CD14-positive monocyte (primary cell): ENCODE data around the gene DISP2. TPM values are rescaled to one million over a fixed set of nuclear protein-coding genes. Genes with fewer than 3 reads are reported as not detected.

Source experiments
- DNase-seq, 3 donors: peaks; one replicate each; pipeline ENCODE4 v3.0.0-alpha.2; 2011 to 2022
- H2AFZ ChIP-seq: 2 replicates; pipeline ENCODE4 v1.6.0; 2012; ENCODE audit warnings: mild to moderate bottlenecking, low read depth, low read length, inconsistent platforms; ENCODE audit not compliant: insufficient read depth, poor library complexity, severe bottlenecking
- H3K27ac ChIP-seq, 2 donors: 1 replicate in 1 of 2; 2 replicates in 1 of 2; pipeline ENCODE4 v1.5.1; 2012 to 2013; ENCODE audit warnings: low read length in 2 of 2, control low read depth in 1 of 2, inconsistent platforms in 1 of 2, low read depth in 1 of 2, mild to moderate bottlenecking in 1 of 2
- H3K27me3 ChIP-seq, 2 donors: one replicate each; pipeline versions ENCODE4 v1.6.0 to v1.6.1; 2011 to 2013; ENCODE audit warnings: low read length in 2 of 2; ENCODE audit not compliant: control insufficient read depth in 2 of 2, insufficient read depth in 2 of 2
- H3K36me3 ChIP-seq, 2 donors: replicated peaks in 1 of 2; 1 replicate in 1 of 2; 2 replicates in 1 of 2; pipeline versions ENCODE4 v1.5.1 to v1.6.1; 2012 to 2013; ENCODE audit warnings: low read length in 2 of 2, control low read depth in 1 of 2, inconsistent platforms in 1 of 2, mild to moderate bottlenecking in 1 of 2; ENCODE audit not compliant: insufficient read depth in 2 of 2, control insufficient read depth in 1 of 2
- H3K4me1 ChIP-seq, 2 donors: 1 replicate in 1 of 2; 2 replicates in 1 of 2; pipeline versions ENCODE4 v1.5.1 to v1.6.1; 2012 to 2013; ENCODE audit warnings: low read length in 2 of 2, control low read depth in 1 of 2, inconsistent platforms in 1 of 2, mild to moderate bottlenecking in 1 of 2, moderate library complexity in 1 of 2; ENCODE audit not compliant: insufficient read depth in 2 of 2, control insufficient read depth in 1 of 2
- H3K4me2 ChIP-seq: replicated peaks from 2 replicates; pipeline ENCODE3; 2012; ENCODE audit warnings: low read length, moderate library complexity, mild to moderate bottlenecking; ENCODE audit not compliant: poor library complexity, severe bottlenecking; ENCODE audit errors: extremely low read depth
- H3K4me3 ChIP-seq, 3 experiments: fragments of 200-600 bp in 1 of 3; sonication (generic) in 1 of 3; replicated peaks in 1 of 3; 1 replicate in 2 of 3; 2 replicates in 1 of 3; pipeline ENCODE4 v1.5.1; 2011 to 2013; ENCODE audit warnings: low read length in 3 of 3, mild to moderate bottlenecking in 3 of 3, control low read depth in 2 of 3, low read depth in 2 of 3, inconsistent platforms in 1 of 3, moderate library complexity in 1 of 3
- H3K79me2 ChIP-seq: 2 replicates; pipeline ENCODE4 v1.6.0; 2012; ENCODE audit warnings: mild to moderate bottlenecking, control low read depth, inconsistent platforms, low read length, moderate library complexity; ENCODE audit not compliant: insufficient read depth
- H3K9ac ChIP-seq: 2 replicates; pipeline ENCODE4 v1.6.0; 2017; ENCODE audit warnings: low read length, mild to moderate bottlenecking; ENCODE audit not compliant: insufficient read depth, poor library complexity, severe bottlenecking
- H3K9me3 ChIP-seq, 2 donors: replicated peaks in 1 of 2; 1 replicate in 1 of 2; 2 replicates in 1 of 2; pipeline versions ENCODE4 v1.5.1 to v1.6.1; 2012 to 2013; ENCODE audit warnings: low read length in 2 of 2, control low read depth in 1 of 2; ENCODE audit not compliant: control insufficient read depth in 1 of 2, insufficient read depth in 1 of 2
- H4K20me1 ChIP-seq: 2 replicates; pipeline ENCODE4 v1.6.0; 2012; ENCODE audit warnings: mild to moderate bottlenecking, low read length, control low read depth, moderate library complexity; ENCODE audit not compliant: insufficient read depth
- H3K27ac Mint-ChIP-seq, 7 donors: one replicate each; pipeline ENCODE4 v1.8.0; 2020; ENCODE audit warnings: mild to moderate bottlenecking in 7 of 7, mixed read lengths in 7 of 7, moderate library complexity in 6 of 7, inconsistent platforms in 2 of 7
- H3K27me3 Mint-ChIP-seq, 3 donors: one replicate each; pipeline ENCODE4 v1.8.0; 2021 to 2022; ENCODE audit warnings: low read depth in 3 of 3, mild to moderate bottlenecking in 3 of 3, mixed read lengths in 3 of 3, moderate library complexity in 3 of 3, inconsistent platforms in 1 of 3
- H3K36me3 Mint-ChIP-seq, 2 donors: one replicate each; pipeline ENCODE4 v1.8.0; 2020; ENCODE audit warnings: mixed read lengths in 2 of 2, inconsistent platforms in 1 of 2, mild to moderate bottlenecking in 1 of 2
- H3K4me1 Mint-ChIP-seq: one replicate; pipeline ENCODE4 v1.8.0; 2020; ENCODE audit warnings: mild to moderate bottlenecking, mixed read lengths
- H3K4me3 Mint-ChIP-seq, 2 donors: one replicate each; pipeline ENCODE4 v1.8.0; 2020; ENCODE audit warnings: mild to moderate bottlenecking in 2 of 2, mixed read lengths in 2 of 2, moderate library complexity in 1 of 2
- H3K9me3 Mint-ChIP-seq, 7 donors: one replicate each; pipeline ENCODE4 v1.8.0; 2020 to 2022; ENCODE audit warnings: mixed read lengths in 7 of 7, mild to moderate bottlenecking in 6 of 7, moderate library complexity in 6 of 7, inconsistent platforms in 2 of 7
- CTCF ChIP-seq: fragments of 200-600 bp; IDR thresholded peaks from one replicate; pipeline ENCODE4 v1.8.0; 2022; ENCODE audit warnings: antibody characterized with exemption, mild to moderate bottlenecking
- WGBS: methylation state at CpG from one replicate; pipeline ENCODE4 v1.1.5; 2013; ENCODE audit warnings: missing lambda C conversion rate; ENCODE audit not compliant: insufficient coverage; 5-methylcytosine and 5-hydroxymethylcytosine counted together
- intact Hi-C, 2 donors: fragments of 100-400 bp; cut with micrococcal nuclease; formaldehyde crosslinking; loops; one replicate each; pipeline versions ENCODE4 v1.15.0 to v1.15.1; 2023
- polyA plus RNA-seq, 3 donors: library from polyadenylated mRNA; depleted of rRNA in 1 of 3; unstranded in 2 of 3; stranded (reverse) in 1 of 3; fragments of 300-500 nt in 2 of 3; fragments of >200 nt in 1 of 3; fragmentation: Illumina TruSeq in 2 of 3; gene quantifications; 1 replicate in 2 of 3; 2 replicates in 1 of 3; pipeline ENCODE4 v1.2.3, GENCODE V29; 2012 to 2021

DISP2 gene
- polyA plus RNA-seq, 3 donors: 0.01 TPM; not detected in 1

DNA sequence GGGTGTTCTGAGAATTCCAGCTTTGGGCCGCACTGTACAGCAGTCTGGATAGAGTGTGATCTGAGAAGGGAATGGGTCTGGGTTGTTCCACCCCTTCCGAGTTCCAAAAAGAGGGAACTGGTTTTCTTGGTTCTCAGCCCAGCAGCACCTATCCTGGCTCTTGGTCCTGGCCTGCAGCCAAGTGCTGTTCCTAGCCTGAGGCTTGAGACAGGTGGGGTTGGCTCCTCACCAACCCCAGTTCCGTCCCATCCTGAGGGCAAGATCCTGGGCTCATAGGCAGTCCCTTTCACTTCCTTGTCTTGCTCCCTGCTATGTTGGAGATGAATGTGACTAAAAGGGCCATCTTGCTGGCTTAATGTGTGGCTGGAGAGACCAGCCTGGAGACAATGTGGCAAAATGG, 62.8 kb downstream of the DISP2 start:
- Histone ChIP-seq H3K27me3 (no peaks in the 10 kb centered on the region), H3K4me1 (peaks cover 14 to 18% of the 10 kb centered on the region in 2 donors), H3K27ac (no peak overlapping the region), H3K9ac (no peak overlapping the region), H2AFZ (no peak overlapping the region), H3K36me3 (peaks cover 23 to 28% of the 10 kb centered on the region in 2 donors), H3K79me2 (no peaks in the 10 kb centered on the region), H4K20me1 (no peaks in the 10 kb centered on the region), H3K4me3 (no peak overlapping the region), H3K9me3 (no peaks in the 10 kb centered on the region), H3K4me2 (no peak overlapping the region)
- DNase-seq: no peak
- 64% methylated on average over 2 of the region's 3 CpGs for WGBS
- Mint-ChIP-seq H3K27ac (no peak overlapping the region), H3K36me3 (peaks cover 20 to 35% of the 10 kb centered on the region in 2 donors), H3K27me3 (peaks cover 2 to 3% (median 2%) of the 10 kb centered on the region in 3 donors), H3K4me1 (peaks cover 19% of the 10 kb centered on the region), H3K9me3 (peaks cover 0 to 3% (median 0%) of the 10 kb centered on the region in 7 donors), H3K4me3 (no peak overlapping the region)
- TF ChIP-seq CTCF: no peak
- intact Hi-C loops: loop anchor here (1.0 to 10.0 kb wide), 6 partner anchors 53 to 206 kb away; partner anchors contain the start of gene CCDC9B (in 1 of the 2)

- H3K4me3 Mint-ChIP-seq: peak overlapping the region; percentile 60 to 74
- Histone ChIP-seq H3K9ac (no peak overlapping the region), H3K27ac (no peak overlapping the region), H2AFZ (peak overlapping the region; percentile 65), H3K79me2 (no peaks in the 10 kb centered on the region), H3K4me3 (peak overlapping the region in 1 of 3 experiments; percentile 54), H3K27me3 (no peaks in the 10 kb centered on the region), H3K4me1 (peaks cover 14 to 18% of the 10 kb centered on the region in 2 donors), H3K9me3 (no peaks in the 10 kb centered on the region), H4K20me1 (no peaks in the 10 kb centered on the region), H3K4me2 (peak overlapping the region; percentile 58), H3K36me3 (peaks cover 16 to 21% of the 10 kb centered on the region in 2 donors)
- WGBS: 20% methylated on average over 30 of the region's 31 CpGs
- intact Hi-C loops: loop anchor here (1.0 to 10.0 kb wide), 7 partner anchors 53 to 207 kb away; partner anchors contain the start of gene CCDC9B (in 1 of the 2)
- H3K27ac Mint-ChIP-seq: no peak overlapping the region
- peak; percentile 98 for TF ChIP-seq CTCF
- peaks cover 19% of the 10 kb centered on the region for H3K4me1 Mint-ChIP-seq
- peak; percentile 67 to 73 (median 69) for DNase-seq
- peaks cover 2 to 3% (median 2%) of the 10 kb centered on the region in 3 donors for H3K27me3 Mint-ChIP-seq
- peaks cover 17 to 28% of the 10 kb centered on the region in 2 donors for H3K36me3 Mint-ChIP-seq
- H3K9me3 Mint-ChIP-seq: peaks cover 0 to 3% (median 0%) of the 10 kb centered on the region in 7 donors
Measured at GRCh38 chr15:40421246-40422157, 63.5 kb downstream of the DISP2 start.
